LNCAP (cell line): ENCODE results near the gene SSTR3.

Experiments
- CTCF ChIP-seq: fragments of 450-650 bp; IDR thresholded peaks from 2 replicates; pipeline ENCODE4 v1.5.1; 2017; ENCODE audit warnings: mild to moderate bottlenecking

Gene SSTR3

GRCh38 chr22:37188901-37189466 is 23.3 kb downstream of the SSTR3 start:
- TF ChIP-seq CTCF: no peak

GRCh38 chr22:37187891-37188761 is 24.2 kb downstream of the SSTR3 start, which contains the start of gene C1QTNF6:
C1QTNF6 (minus strand) TSS chr22:37188247; CDS start chr22:37188213, 34 bp downstream.
- TF ChIP-seq CTCF: no peak

- no peak for TF ChIP-seq CTCF
These were observed 24.8 kb downstream of the SSTR3 start for GRCh38 chr22:37187552-37187890.

- no peak for TF ChIP-seq CTCF
These were observed 25.2 kb downstream of the SSTR3 start for GRCh38 chr22:37186997-37187522.

- no peak for TF ChIP-seq CTCF
These were observed 25.9 kb downstream of the SSTR3 start for GRCh38 chr22:37186228-37186996.

GRCh38 chr22:37185646-37186227 is 26.5 kb downstream of the SSTR3 start:
- no peak for TF ChIP-seq CTCF
